Trophoblast cell (in vitro differentiated cells and primary cell): ENCODE data around the gene APBA1.

Source experiments
- DNase-seq, 2 donors: peaks; one replicate each; pipeline ENCODE4 v3.0.0-alpha.2; 2016
- H2AFZ ChIP-seq: 2 replicates; pipeline ENCODE4 v1.6.1; 2013; ENCODE audit warnings: low read length, moderate library complexity, mild to moderate bottlenecking; ENCODE audit not compliant: insufficient read depth, poor library complexity
- H2AK5ac ChIP-seq: 2 replicates; pipeline ENCODE4 v1.6.1; 2013; ENCODE audit warnings: mild to moderate bottlenecking, low read length
- H2BK120ac ChIP-seq: 2 replicates; pipeline ENCODE4 v1.6.1; 2013; ENCODE audit warnings: low read length, mild to moderate bottlenecking, moderate library complexity; ENCODE audit not compliant: insufficient read depth, poor library complexity
- H2BK12ac ChIP-seq: 2 replicates; pipeline ENCODE4 v1.6.1; 2013; ENCODE audit warnings: mild to moderate bottlenecking, low read length, moderate library complexity
- H2BK5ac ChIP-seq: 2 replicates; pipeline ENCODE4 v1.6.1; 2013; ENCODE audit warnings: low read length, low read depth, moderate library complexity, mild to moderate bottlenecking; ENCODE audit not compliant: poor library complexity
- H3K14ac ChIP-seq: 2 replicates; pipeline ENCODE4 v1.6.1; 2013; ENCODE audit warnings: mild to moderate bottlenecking, low read length
- H3K18ac ChIP-seq: 2 replicates; pipeline ENCODE4 v1.6.1; 2013; ENCODE audit warnings: mild to moderate bottlenecking, low read length
- H3K23ac ChIP-seq: 2 replicates; pipeline ENCODE4 v1.6.1; 2013; ENCODE audit warnings: low read length
- H3K27ac ChIP-seq: 2 replicates; pipeline ENCODE4 v1.5.1; 2013; ENCODE audit warnings: low read depth, mild to moderate bottlenecking, inconsistent platforms, low read length, moderate library complexity
- H3K27me3 ChIP-seq: 2 replicates; pipeline ENCODE4 v1.6.1; 2013; ENCODE audit warnings: inconsistent platforms, mild to moderate bottlenecking, low read length, moderate library complexity; ENCODE audit not compliant: insufficient read depth
- H3K36me3 ChIP-seq, 2 experiments: 1 replicate in 1 of 2; 2 replicates in 1 of 2; pipeline ENCODE4 v1.6.1; 2013; ENCODE audit warnings: low read length in 2 of 2, mild to moderate bottlenecking in 2 of 2, moderate library complexity in 1 of 2; ENCODE audit not compliant: insufficient read depth in 2 of 2, control insufficient read depth in 1 of 2
- H3K4ac ChIP-seq: 2 replicates; pipeline ENCODE4 v1.6.1; 2013; ENCODE audit warnings: low read depth, mild to moderate bottlenecking, low read length, moderate library complexity
- H3K4me1 ChIP-seq, 2 experiments: 1 replicate in 1 of 2; 2 replicates in 1 of 2; pipeline ENCODE4 v1.6.1; 2013; ENCODE audit warnings: low read length in 2 of 2, mild to moderate bottlenecking in 2 of 2, moderate library complexity in 1 of 2; ENCODE audit not compliant: insufficient read depth in 2 of 2, control insufficient read depth in 1 of 2
- H3K4me2 ChIP-seq: 2 replicates; pipeline ENCODE4 v1.6.1; 2013; ENCODE audit warnings: inconsistent platforms, mild to moderate bottlenecking, low read length, moderate library complexity
- H3K4me3 ChIP-seq: 2 replicates; pipeline ENCODE4 v1.5.1; 2013; ENCODE audit warnings: mild to moderate bottlenecking, low read depth, low read length, inconsistent platforms
- H3K79me1 ChIP-seq: one replicate; pipeline ENCODE4 v1.6.1; 2013; ENCODE audit warnings: low read length
- H3K79me2 ChIP-seq: 2 replicates; pipeline ENCODE4 v1.6.1; 2013; ENCODE audit warnings: low read length, mild to moderate bottlenecking; ENCODE audit not compliant: control insufficient read depth, insufficient read depth, poor library complexity
- H3K9ac ChIP-seq: 2 replicates; pipeline ENCODE4 v1.6.1; 2013; ENCODE audit warnings: mild to moderate bottlenecking, low read length
- H3K9me3 ChIP-seq: 2 replicates; pipeline ENCODE4 v1.6.1; 2013; ENCODE audit warnings: low read depth, mild to moderate bottlenecking, control low read depth, inconsistent platforms, low read length; ENCODE audit not compliant: insufficient read depth
- H4K12ac ChIP-seq: 2 replicates; pipeline ENCODE4 v1.6.1; 2013; ENCODE audit warnings: low read depth, mild to moderate bottlenecking, low read length, moderate library complexity
- H4K8ac ChIP-seq: 2 replicates; pipeline ENCODE4 v1.6.1; 2013; ENCODE audit warnings: low read depth, mild to moderate bottlenecking, low read length, moderate library complexity
- H4K91ac ChIP-seq: one replicate; pipeline ENCODE4 v1.6.1; 2013; ENCODE audit warnings: low read depth, mild to moderate bottlenecking, low read length, moderate library complexity
- WGBS: extraction: QIAGEN DNeasy Blood & Tissue Kit; methylation state at CpG from one replicate; pipeline ENCODE4 v1.1.7; 2013; ENCODE audit warnings: missing lambda C conversion rate; ENCODE audit not compliant: insufficient read length, insufficient coverage; ENCODE audit errors: extremely low coverage; 5-methylcytosine and 5-hydroxymethylcytosine counted together

Gene APBA1

DNA sequence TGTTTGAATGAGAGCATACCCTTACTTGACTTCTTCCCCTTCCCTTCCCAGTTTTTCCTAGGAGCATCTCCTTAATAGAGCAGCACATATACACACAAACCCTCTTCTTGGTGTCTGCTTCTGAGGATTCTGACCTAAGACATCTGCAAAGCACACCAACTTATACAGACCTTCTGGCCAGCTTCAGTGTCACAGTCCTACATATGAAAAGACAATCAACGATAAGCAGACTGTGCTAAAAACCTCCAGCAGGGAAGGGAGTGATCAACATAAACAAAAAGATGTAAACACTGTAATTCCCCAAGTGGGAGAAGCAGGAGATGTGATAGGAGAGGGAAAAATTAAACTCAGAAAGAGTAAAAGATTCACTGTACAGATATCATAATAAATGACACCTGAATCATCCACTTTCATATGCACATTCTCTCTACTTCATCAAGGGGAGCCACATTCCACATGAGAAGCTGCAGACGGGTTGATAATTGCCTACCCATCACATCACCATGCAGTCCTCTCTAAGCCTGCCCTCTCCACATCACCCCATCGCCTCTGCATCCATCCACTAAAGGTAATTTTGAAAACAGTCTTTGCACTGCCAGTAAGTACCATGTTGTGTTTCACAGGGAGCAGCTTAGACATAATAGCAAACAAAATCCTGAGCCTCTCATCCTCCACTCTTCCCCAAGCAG, 13.0 kb downstream of the APBA1 start:
- H3K4ac ChIP-seq: no peak overlapping the region
- H3K27me3 ChIP-seq: no peaks in the 10 kb centered on the region
- no peak overlapping the region for H3K14ac ChIP-seq
- no peak overlapping the region for H3K9ac ChIP-seq
- H3K27ac ChIP-seq: no peak overlapping the region
- no peak overlapping the region for H2BK12ac ChIP-seq
- H3K9me3 ChIP-seq: no peaks in the 10 kb centered on the region
- H3K23ac ChIP-seq: no peak overlapping the region
- H3K4me3 ChIP-seq: no peak overlapping the region
- no peak overlapping the region for H2AK5ac ChIP-seq
- H2AFZ ChIP-seq: no peak overlapping the region
- H4K91ac ChIP-seq: no peak overlapping the region
- H3K79me2 ChIP-seq: no peaks in the 10 kb centered on the region
- no CpG with 5 or more reads among the region's 3 CpGs for WGBS
- H3K79me1 ChIP-seq: no peaks in the 10 kb centered on the region
- no peak overlapping the region for H4K12ac ChIP-seq
- no peak overlapping the region for H2BK5ac ChIP-seq
- no peak overlapping the region for H4K8ac ChIP-seq
- no peak overlapping the region for H3K4me2 ChIP-seq
- H3K18ac ChIP-seq: no peak overlapping the region
- no peaks in the 10 kb centered on the region for H3K4me1 ChIP-seq
- H3K36me3 ChIP-seq: no peaks in the 10 kb centered on the region
- H2BK120ac ChIP-seq: no peak overlapping the region
- no peak for DNase-seq

DNA sequence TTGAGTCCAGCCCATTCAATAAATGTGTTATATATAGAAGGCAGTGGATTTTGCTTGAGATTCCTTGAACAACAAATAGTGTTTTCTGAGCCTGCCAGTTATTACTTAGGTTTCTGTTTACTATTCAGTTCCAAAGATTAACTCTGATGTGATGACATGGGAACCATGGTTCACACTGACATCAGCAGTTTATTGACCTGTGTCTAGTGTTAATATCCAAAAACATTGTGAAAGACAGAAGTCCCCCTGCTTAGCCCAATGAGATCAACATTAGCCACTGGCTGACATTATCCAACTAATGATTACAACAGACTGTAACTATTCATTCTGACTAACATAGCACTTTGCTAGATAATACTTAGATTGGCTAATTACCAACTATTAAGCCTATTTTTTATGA, 14.9 kb downstream of the APBA1 start:
- Histone ChIP-seq H3K4me3 (no peak overlapping the region), H3K14ac (no peak overlapping the region), H3K4me2 (no peak overlapping the region), H3K79me1 (no peaks in the 10 kb centered on the region), H3K9me3 (no peaks in the 10 kb centered on the region), H3K18ac (no peak overlapping the region), H3K9ac (no peak overlapping the region), H2AK5ac (no peak overlapping the region), H3K23ac (no peak overlapping the region), H3K4ac (no peak overlapping the region), H3K27ac (no peak overlapping the region), H2AFZ (no peak overlapping the region), H3K79me2 (no peaks in the 10 kb centered on the region), H3K27me3 (no peaks in the 10 kb centered on the region), H2BK5ac (no peak overlapping the region), H3K4me1 (no peaks in the 10 kb centered on the region), H2BK120ac (no peak overlapping the region), H2BK12ac (no peak overlapping the region), H3K36me3 (no peaks in the 10 kb centered on the region), H4K91ac (no peak overlapping the region), H4K8ac (no peak overlapping the region), H4K12ac (no peak overlapping the region)
- no peak for DNase-seq

GRCh38 chr9:69655065-69655464, 17.1 kb downstream of the APBA1 start:
- Histone ChIP-seq H3K4me3 (no peak overlapping the region), H3K9me3 (no peaks in the 10 kb centered on the region), H3K79me1 (no peaks in the 10 kb centered on the region), H3K9ac (no peak overlapping the region), H2AK5ac (no peak overlapping the region), H2BK12ac (no peak overlapping the region), H3K36me3 (no peaks in the 10 kb centered on the region), H3K4me2 (no peak overlapping the region), H4K8ac (no peak overlapping the region), H3K79me2 (no peaks in the 10 kb centered on the region), H3K18ac (no peak overlapping the region), H2AFZ (no peak overlapping the region), H4K12ac (no peak overlapping the region), H3K27ac (no peak overlapping the region), H2BK5ac (no peak overlapping the region), H3K23ac (no peak overlapping the region), H2BK120ac (no peak overlapping the region), H3K4me1 (no peaks in the 10 kb centered on the region), H3K27me3 (no peaks in the 10 kb centered on the region), H3K14ac (no peak overlapping the region), H4K91ac (no peak overlapping the region), H3K4ac (no peak overlapping the region)
- WGBS: no CpG with 5 or more reads among the region's 2 CpGs
- peak in 1 of 2 donors; percentile 4 for DNase-seq

- Histone ChIP-seq H3K27ac (no peak overlapping the region), H3K4me1 (no peaks in the 10 kb centered on the region), H3K79me2 (no peaks in the 10 kb centered on the region), H3K23ac (no peak overlapping the region), H4K8ac (no peak overlapping the region), H3K14ac (no peak overlapping the region), H4K91ac (no peak overlapping the region), H2BK120ac (no peak overlapping the region), H2AFZ (no peak overlapping the region), H3K9ac (no peak overlapping the region), H3K4ac (no peak overlapping the region), H3K27me3 (no peaks in the 10 kb centered on the region), H2BK5ac (no peak overlapping the region), H3K79me1 (no peaks in the 10 kb centered on the region), H3K36me3 (no peaks in the 10 kb centered on the region), H3K9me3 (no peaks in the 10 kb centered on the region), H3K18ac (no peak overlapping the region), H4K12ac (no peak overlapping the region), H2AK5ac (no peak overlapping the region), H3K4me3 (no peak overlapping the region), H3K4me2 (no peak overlapping the region), H2BK12ac (no peak overlapping the region)
- WGBS: no CpG with 5 or more reads among the region's 1 CpG
- no peak for DNase-seq
These were observed 18.9 kb downstream of the APBA1 start for GRCh38 chr9:69653261-69653660.
